Neural progenitor cell (in vitro differentiated cells): ENCODE measurements around the gene CEP63.

Experiments
- EZH2 ChIP-seq: fragments of 200-600 bp; sonication (generic); IDR thresholded peaks from 2 replicates; pipeline ENCODE4 v1.6.1; 2017; ENCODE audit warnings: antibody characterized with exemption, mild to moderate bottlenecking, moderate library complexity
- EZH2phosphoT487 ChIP-seq: fragments of 200-600 bp; sonication (generic); IDR thresholded peaks from 2 replicates; pipeline ENCODE4 v1.6.1; 2017; ENCODE audit warnings: antibody characterized with exemption
- TF ChIP-seq, protein P1 (sequence below): fragments of 200-600 bp; sonication (generic); IDR thresholded peaks from 2 replicates; pipeline ENCODE4 v1.5.1; 2017; ENCODE audit warnings: antibody characterized with exemption, mild to moderate bottlenecking

DNA sequence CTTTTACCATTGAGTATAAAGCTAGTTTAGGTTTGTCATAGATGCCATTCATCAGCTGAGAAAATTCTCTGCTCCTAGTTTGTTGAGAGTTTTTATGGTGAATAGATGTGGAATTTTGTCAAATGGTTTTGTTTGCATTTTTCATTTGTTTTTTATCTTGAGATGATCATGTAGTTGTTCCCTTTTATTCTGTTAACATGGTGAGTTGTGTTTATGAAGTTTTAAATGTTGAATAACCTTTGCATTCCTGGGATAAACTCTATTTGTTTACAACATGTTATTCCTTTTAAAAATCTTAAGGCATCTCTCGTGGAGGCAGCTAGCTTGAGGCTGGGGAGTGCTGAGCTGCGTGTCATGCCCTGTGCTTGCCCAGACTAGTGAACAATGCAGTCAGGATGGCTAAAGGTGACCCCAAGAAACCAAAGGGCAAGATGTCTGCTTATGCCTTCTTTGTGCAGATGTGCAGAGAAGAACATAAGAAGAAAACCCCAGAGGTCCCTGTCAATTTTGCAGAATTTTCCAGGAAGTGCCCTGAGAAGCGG, 48.6 kb upstream of the CEP63 start:
- TF ChIP-seq, protein P1, sequence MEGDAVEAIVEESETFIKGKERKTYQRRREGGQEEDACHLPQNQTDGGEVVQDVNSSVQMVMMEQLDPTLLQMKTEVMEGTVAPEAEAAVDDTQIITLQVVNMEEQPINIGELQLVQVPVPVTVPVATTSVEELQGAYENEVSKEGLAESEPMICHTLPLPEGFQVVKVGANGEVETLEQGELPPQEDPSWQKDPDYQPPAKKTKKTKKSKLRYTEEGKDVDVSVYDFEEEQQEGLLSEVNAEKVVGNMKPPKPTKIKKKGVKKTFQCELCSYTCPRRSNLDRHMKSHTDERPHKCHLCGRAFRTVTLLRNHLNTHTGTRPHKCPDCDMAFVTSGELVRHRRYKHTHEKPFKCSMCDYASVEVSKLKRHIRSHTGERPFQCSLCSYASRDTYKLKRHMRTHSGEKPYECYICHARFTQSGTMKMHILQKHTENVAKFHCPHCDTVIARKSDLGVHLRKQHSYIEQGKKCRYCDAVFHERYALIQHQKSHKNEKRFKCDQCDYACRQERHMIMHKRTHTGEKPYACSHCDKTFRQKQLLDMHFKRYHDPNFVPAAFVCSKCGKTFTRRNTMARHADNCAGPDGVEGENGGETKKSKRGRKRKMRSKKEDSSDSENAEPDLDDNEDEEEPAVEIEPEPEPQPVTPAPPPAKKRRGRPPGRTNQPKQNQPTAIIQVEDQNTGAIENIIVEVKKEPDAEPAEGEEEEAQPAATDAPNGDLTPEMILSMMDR = no peak
- TF ChIP-seq EZH2 (no peak), EZH2phosphoT487 (no peak)
